Transverse colon (tissue), 4 donors: ENCODE results near the gene RAB11FIP5. TPM values are rescaled to one million over a fixed set of nuclear protein-coding genes. Genes with fewer than 3 reads are reported as not detected.

Experiments
- DNase-seq: peaks from one replicate; pipeline ENCODE4 v3.0.0-alpha.2; 2019
- H3K27ac ChIP-seq, 4 donors: fragments of 200-600 bp; sonication (generic); 2 replicates each; pipeline ENCODE4 v1.5.1; 2016 to 2018; ENCODE audit warnings: inconsistent platforms in 4 of 4
- H3K27me3 ChIP-seq: fragments of 200-600 bp; sonication (generic); 2 replicates; pipeline ENCODE4 v1.5.1; 2017; ENCODE audit warnings: inconsistent platforms
- H3K36me3 ChIP-seq, 4 donors: fragments of 200-600 bp; sonication (generic); 2 replicates each; pipeline ENCODE4 v1.5.1; 2017 to 2019; ENCODE audit warnings: inconsistent platforms in 4 of 4
- H3K4me1 ChIP-seq, 4 donors: fragments of 200-600 bp; sonication (generic); 2 replicates each; pipeline ENCODE4 v1.5.1; 2017 to 2020; ENCODE audit warnings: inconsistent platforms in 4 of 4
- H3K4me3 ChIP-seq, 4 donors: fragments of 200-600 bp; sonication (generic); 1 replicate in 1 of 4; 2 replicates in 3 of 4; pipeline versions ENCODE4 v1.5.1 to v1.6.1; 2017 to 2019; ENCODE audit warnings: inconsistent platforms in 4 of 4
- H3K9me3 ChIP-seq, 2 donors: fragments of 200-600 bp; sonication (generic); 2 replicates each; pipeline ENCODE4 v1.5.1; 2017 to 2019; ENCODE audit warnings: inconsistent platforms in 2 of 2
- CTCF ChIP-seq, 5 experiments: fragments of 200-600 bp in 3 of 5; fragments of 450-650 bp in 2 of 5; sonication (generic) in 3 of 5; IDR thresholded peaks; 1 replicate in 2 of 5; 2 replicates in 3 of 5; pipeline ENCODE4 v1.5.1; 2016 to 2017; ENCODE audit warnings: antibody characterized with exemption in 5 of 5, inconsistent platforms in 3 of 5, mild to moderate bottlenecking in 2 of 5, moderate library complexity in 1 of 5
- EP300 ChIP-seq: sonication (generic); formaldehyde crosslinking; IDR thresholded peaks from one replicate; pipeline ENCODE4 v1.6.1; 2017; ENCODE audit warnings: antibody characterized with exemption, low read depth
- POLR2A ChIP-seq: fragments of 450-650 bp; IDR thresholded peaks from one replicate; pipeline ENCODE4 v1.6.1; 2016; ENCODE audit warnings: antibody characterized with exemption, mild to moderate bottlenecking, moderate library complexity
- POLR2AphosphoS5 ChIP-seq, 3 donors: sonication (generic); formaldehyde crosslinking; IDR thresholded peaks; one replicate each; pipeline ENCODE4 v1.6.1; 2016; ENCODE audit warnings: antibody characterized with exemption in 3 of 3
- WGBS, 2 donors: methylation state at CpG; one replicate each; pipeline ENCODE4 v1.1.5; 2018; ENCODE audit warnings: low coverage in 1 of 2; 5-methylcytosine and 5-hydroxymethylcytosine counted together
- in situ Hi-C, 4 donors: fragments of 200-750 bp; cut with MboI; loops; one replicate each; pipeline versions ENCODE4 v1.15.0 to v1.15.1; 2017; ENCODE audit warnings: low sequenced_read_pairs in 3 of 4, low pct_ligation_motif_present in 1 of 4, low pct_unique_long_range_greater_than_20kb in 1 of 4
- intact Hi-C: fragments of 100-400 bp; cut with DNase I; formaldehyde crosslinking; loops from one replicate; pipeline ENCODE4 v1.15.1; 2023; ENCODE audit warnings: low total_unique reads
- total RNA-seq, 4 donors: library from RNA; depleted of rRNA; stranded (reverse); fragments of >200 nt; gene quantifications; one replicate each; pipeline ENCODE4 v1.1.0, GENCODE V29; 2016

RAB11FIP5 gene
- total RNA-seq, 4 donors from 2014 or later = 22.7 to 31.0 (median 26.9) TPM

GRCh38 chr2:73141896-73142295 is 29.1 kb upstream of the RAB11FIP5 start:
- H3K36me3 ChIP-seq = no peaks in the 10 kb centered on the region
- in situ Hi-C loops (no loop called here), intact Hi-C loops (no loop called here)
- 82 to 100% methylated on average over 2 of the region's 2 CpGs for WGBS, 2 donors
- no peak for DNase-seq
- no peaks in the 10 kb centered on the region for H3K9me3 ChIP-seq
- no peak overlapping the region for H3K27ac ChIP-seq
- no peaks in the 10 kb centered on the region for H3K4me1 ChIP-seq
- H3K4me3 ChIP-seq = no peak overlapping the region
- H3K27me3 ChIP-seq = no peaks in the 10 kb centered on the region
- TF ChIP-seq POLR2AphosphoS5 (IDR thresholded peaks at IDR 0.05) = no peak
- no peak for TF ChIP-seq CTCF (IDR thresholded peaks at IDR 0.05)
- TF ChIP-seq POLR2A = no peak
- TF ChIP-seq EP300 = no peak

DNA sequence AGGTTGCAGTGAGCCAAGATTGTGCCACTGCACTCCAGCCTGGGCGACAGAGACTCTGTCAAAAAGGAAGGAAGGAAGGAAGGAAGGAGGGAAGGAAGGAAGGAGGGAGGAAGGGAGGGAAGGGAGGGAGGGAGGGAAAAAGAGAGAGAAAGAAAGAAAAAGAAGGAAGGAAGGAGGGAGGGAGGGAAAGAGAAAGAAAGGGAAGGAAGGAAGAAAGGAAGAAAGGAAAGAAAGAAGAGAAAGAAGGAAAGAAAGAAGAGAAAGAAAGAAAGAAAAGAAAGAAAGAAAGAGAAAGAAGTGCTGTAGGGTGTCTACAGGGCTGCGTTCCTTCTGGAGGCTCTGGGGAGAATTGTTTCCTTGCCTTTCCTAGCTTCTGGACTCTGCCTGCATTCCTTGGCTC is 22.5 kb upstream of the RAB11FIP5 start:
- intact Hi-C loops = no loop called here
- TF ChIP-seq POLR2A = no peak
- TF ChIP-seq CTCF (IDR thresholded peaks at IDR 0.05) = no peak
- no peak for DNase-seq

GRCh38 chr2:73134471-73134870 is 21.7 kb upstream of the RAB11FIP5 start:
- no peaks in the 10 kb centered on the region for H3K4me1 ChIP-seq
- intact Hi-C loops (no loop called here), in situ Hi-C loops (no loop called here)
- no peaks in the 10 kb centered on the region for H3K27me3 ChIP-seq
- H3K27ac ChIP-seq = no peak overlapping the region
- H3K9me3 ChIP-seq = no peaks in the 10 kb centered on the region
- DNase-seq = no peak
- H3K36me3 ChIP-seq = no peaks in the 10 kb centered on the region
- TF ChIP-seq POLR2A (no peak), POLR2AphosphoS5 (IDR thresholded peaks at IDR 0.05) (no peak), CTCF (IDR thresholded peaks at IDR 0.05) (no peak), EP300 (no peak)
- WGBS, 2 donors = 56 to 83% methylated on average over 3 to 4 of the region's 4 CpGs
- H3K4me3 ChIP-seq = no peak overlapping the region

More for the DNA sequence above, 22.5 kb upstream of the RAB11FIP5 start:
- Histone ChIP-seq H3K4me3 (no peak overlapping the region), H3K4me1 (no peaks in the 10 kb centered on the region), H3K36me3 (no peaks in the 10 kb centered on the region), H3K27me3 (no peaks in the 10 kb centered on the region), H3K27ac (no peak overlapping the region), H3K9me3 (no peaks in the 10 kb centered on the region)
- in situ Hi-C loops = no loop called here
- 83 to 100% methylated on average over 1 to 2 of the region's 2 CpGs for WGBS, 2 donors

DNA sequence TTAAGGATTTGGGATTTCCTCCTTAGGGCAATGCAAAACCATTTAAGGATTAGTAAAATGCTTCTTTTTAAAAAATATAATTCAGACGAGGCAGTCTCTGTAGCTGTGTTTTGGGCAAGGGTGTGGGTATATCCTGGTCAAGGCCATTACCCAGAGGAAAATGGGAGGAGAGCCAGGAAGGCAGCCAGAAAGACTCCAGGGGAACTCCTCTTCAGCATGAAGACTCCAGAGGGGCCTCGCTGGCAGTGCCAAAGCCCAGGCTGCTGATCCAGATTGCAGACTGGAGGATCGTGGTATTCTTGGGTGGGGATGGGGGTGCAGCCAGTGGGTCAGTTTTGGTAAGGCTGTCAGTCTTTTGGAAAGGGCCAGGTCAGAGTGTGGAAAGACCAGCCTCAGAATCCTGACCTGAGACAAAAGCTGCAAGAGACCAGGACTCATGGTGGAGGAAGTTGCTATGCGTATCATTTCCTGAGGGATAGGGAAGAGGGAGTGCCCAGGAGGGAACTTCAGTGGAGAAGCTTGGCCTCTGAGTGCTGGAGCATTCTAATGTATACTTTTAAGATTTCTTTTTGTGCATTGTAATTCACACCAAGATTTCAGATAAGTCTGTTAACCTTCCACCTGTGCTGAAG is 20.9 kb upstream of the RAB11FIP5 start:
- H3K4me1 ChIP-seq = no peaks in the 10 kb centered on the region
- in situ Hi-C loops (no loop called here), intact Hi-C loops (no loop called here)
- no peak for DNase-seq
- H3K36me3 ChIP-seq = no peaks in the 10 kb centered on the region
- no peak overlapping the region for H3K4me3 ChIP-seq
- H3K27ac ChIP-seq = no peak overlapping the region
- no peaks in the 10 kb centered on the region for H3K27me3 ChIP-seq
- no peaks in the 10 kb centered on the region for H3K9me3 ChIP-seq
- 33 to 62% methylated on average over 1 to 3 of the region's 4 CpGs for WGBS, 2 donors
- TF ChIP-seq CTCF (IDR thresholded peaks at IDR 0.05) (no peak), POLR2AphosphoS5 (IDR thresholded peaks at IDR 0.05) (no peak), EP300 (no peak), POLR2A (no peak)
